Mucosa of stomach (tissue), 1 donor: ENCODE data around the gene KCNQ2.

ENCODE experiments used
- H3K27me3 ChIP-seq: one replicate; pipeline ENCODE4 v1.7.0; 2013; ENCODE audit warnings: mild to moderate bottlenecking, low read length; ENCODE audit not compliant: control insufficient read depth, insufficient read depth
- H3K36me3 ChIP-seq: one replicate; pipeline ENCODE4 v1.7.0; 2013; ENCODE audit warnings: low read length; ENCODE audit not compliant: control insufficient read depth, insufficient read depth
- H3K4me1 ChIP-seq: one replicate; pipeline ENCODE4 v1.7.0; 2013; ENCODE audit warnings: mild to moderate bottlenecking, low read length; ENCODE audit not compliant: control insufficient read depth, insufficient read depth
- H3K4me3 ChIP-seq: one replicate; pipeline ENCODE4 v1.7.0; 2013; ENCODE audit warnings: low read length
- H3K9ac ChIP-seq: one replicate; pipeline ENCODE4 v1.7.0; 2013; ENCODE audit warnings: mild to moderate bottlenecking, low read length, moderate library complexity
- H3K9me3 ChIP-seq: one replicate; pipeline ENCODE4 v1.7.0; 2013; ENCODE audit warnings: mild to moderate bottlenecking, low read length, moderate library complexity; ENCODE audit not compliant: control insufficient read depth
- donor health status: Pancreatic carcinoma.

KCNQ2 gene

DNA sequence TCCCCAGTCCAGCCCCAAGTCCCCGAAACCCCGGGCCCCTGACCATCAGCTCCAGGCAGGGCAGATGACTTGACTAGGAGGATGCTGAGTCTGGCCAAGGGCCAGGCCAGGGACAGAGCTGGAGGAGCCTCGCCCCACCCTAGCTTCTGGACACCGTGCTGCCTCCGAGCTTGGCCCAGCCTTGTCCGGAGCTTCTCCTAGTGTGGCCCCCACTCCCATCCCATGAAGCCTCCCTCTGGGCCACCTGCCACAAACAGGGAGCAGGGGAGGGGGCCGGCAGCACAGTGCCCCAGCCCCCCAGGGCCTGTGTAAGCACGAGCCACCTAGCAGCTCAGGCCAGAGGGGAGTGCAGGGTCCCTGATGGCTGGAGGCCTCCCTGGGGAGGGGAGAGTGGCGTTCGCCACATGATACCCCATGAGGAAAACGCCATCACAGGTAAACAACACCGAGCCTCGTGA, 21.1 kb upstream of the KCNQ2 start:
- Histone ChIP-seq H3K36me3 (no peaks in the 10 kb centered on the region), H3K27me3 (peaks cover 24% of the 10 kb centered on the region), H3K4me1 (peaks cover 9% of the 10 kb centered on the region)

GRCh38 chr20:63492982-63493381, 20.5 kb upstream of the KCNQ2 start:
- H3K27me3 ChIP-seq = peaks cover 20% of the 10 kb centered on the region
- H3K9me3 ChIP-seq = no peaks in the 10 kb centered on the region
- H3K36me3 ChIP-seq = no peaks in the 10 kb centered on the region
- peaks cover 4% of the 10 kb centered on the region for H3K4me1 ChIP-seq
- H3K4me3 ChIP-seq = no peak overlapping the region
- H3K9ac ChIP-seq = no peak overlapping the region

More for the DNA sequence above, 21.1 kb upstream of the KCNQ2 start:
- Histone ChIP-seq H3K4me3 (no peak overlapping the region), H3K9ac (no peak overlapping the region), H3K9me3 (no peaks in the 10 kb centered on the region)

DNA sequence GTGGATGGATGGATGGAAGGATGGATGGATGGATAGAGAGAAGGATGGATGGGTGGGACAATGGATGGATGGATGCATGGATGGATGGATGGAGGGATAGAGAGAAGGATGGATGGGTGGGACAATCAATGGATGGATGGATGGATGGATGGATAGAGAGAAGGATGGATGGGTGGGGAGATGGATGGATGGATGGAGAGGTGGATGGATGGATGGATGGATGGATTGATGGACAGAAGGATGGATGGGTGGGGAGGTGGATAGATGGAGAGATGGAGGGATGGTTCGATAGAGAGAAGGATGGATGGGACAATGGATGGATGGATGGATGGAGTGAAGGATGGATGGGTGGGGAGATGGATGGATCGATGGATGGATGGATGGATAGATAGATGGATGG, 20.1 kb upstream of the KCNQ2 start:
- Histone ChIP-seq H3K4me1 (no peaks in the 10 kb centered on the region), H3K27me3 (peaks cover 20% of the 10 kb centered on the region), H3K9me3 (no peaks in the 10 kb centered on the region), H3K4me3 (no peak overlapping the region), H3K36me3 (no peaks in the 10 kb centered on the region), H3K9ac (no peak overlapping the region)

- H3K4me1 ChIP-seq = no peaks in the 10 kb centered on the region
- H3K9ac ChIP-seq = no peak overlapping the region
- H3K9me3 ChIP-seq = no peaks in the 10 kb centered on the region
- peaks cover 16% of the 10 kb centered on the region for H3K27me3 ChIP-seq
- H3K4me3 ChIP-seq = no peak overlapping the region
- H3K36me3 ChIP-seq = no peaks in the 10 kb centered on the region
These were observed 19.3 kb upstream of the KCNQ2 start for GRCh38 chr20:63491635-63492230.

- Histone ChIP-seq H3K36me3 (no peaks in the 10 kb centered on the region), H3K4me1 (no peaks in the 10 kb centered on the region), H3K4me3 (no peak overlapping the region)
These were observed 18.6 kb upstream of the KCNQ2 start for GRCh38 chr20:63491078-63491477.

GRCh38 chr20:63490416-63490815, 18.0 kb upstream of the KCNQ2 start:
- Histone ChIP-seq H3K9me3 (no peaks in the 10 kb centered on the region), H3K27me3 (peaks cover 15% of the 10 kb centered on the region), H3K36me3 (no peaks in the 10 kb centered on the region), H3K9ac (no peak overlapping the region), H3K4me1 (no peaks in the 10 kb centered on the region), H3K4me3 (no peak overlapping the region)

More at GRCh38 chr20:63491078-63491477, 18.6 kb upstream of the KCNQ2 start:
- Histone ChIP-seq H3K9ac (no peak overlapping the region), H3K9me3 (no peaks in the 10 kb centered on the region), H3K27me3 (peaks cover 13% of the 10 kb centered on the region)

GRCh38 chr20:63488315-63489251, 16.1 kb upstream of the KCNQ2 start:
- Histone ChIP-seq H3K4me3 (no peak overlapping the region), H3K27me3 (peaks cover 27% of the 10 kb centered on the region), H3K9me3 (no peaks in the 10 kb centered on the region), H3K9ac (no peak overlapping the region), H3K36me3 (no peaks in the 10 kb centered on the region), H3K4me1 (no peaks in the 10 kb centered on the region)

DNA sequence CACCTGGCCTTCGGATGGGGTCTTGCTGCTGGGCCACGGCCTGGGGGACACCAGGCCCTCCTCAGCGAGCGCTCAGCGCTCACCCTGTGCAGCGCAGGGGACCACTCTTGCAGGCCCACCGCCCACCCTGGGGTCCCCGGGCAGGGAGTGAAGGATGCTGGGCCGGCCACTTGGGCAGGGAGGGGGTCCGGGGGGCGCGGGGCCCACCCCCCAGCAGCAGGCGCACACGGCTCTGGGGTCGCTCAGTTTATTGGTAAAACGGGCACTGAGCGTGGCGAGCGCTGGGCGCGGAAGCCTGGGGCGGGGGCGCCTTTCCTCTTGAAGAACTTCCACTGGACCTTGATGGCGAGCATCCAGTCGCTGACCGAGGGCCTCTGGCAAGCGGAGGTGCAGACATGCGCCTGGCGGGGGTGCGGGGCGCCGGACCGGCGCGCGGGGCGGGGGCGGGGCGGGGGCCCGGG, 15.4 kb upstream of the KCNQ2 start:
- Histone ChIP-seq H3K27me3 (peaks cover 30% of the 10 kb centered on the region), H3K9ac (no peak overlapping the region), H3K4me3 (no peak overlapping the region), H3K9me3 (no peaks in the 10 kb centered on the region), H3K4me1 (no peaks in the 10 kb centered on the region), H3K36me3 (no peaks in the 10 kb centered on the region)

DNA sequence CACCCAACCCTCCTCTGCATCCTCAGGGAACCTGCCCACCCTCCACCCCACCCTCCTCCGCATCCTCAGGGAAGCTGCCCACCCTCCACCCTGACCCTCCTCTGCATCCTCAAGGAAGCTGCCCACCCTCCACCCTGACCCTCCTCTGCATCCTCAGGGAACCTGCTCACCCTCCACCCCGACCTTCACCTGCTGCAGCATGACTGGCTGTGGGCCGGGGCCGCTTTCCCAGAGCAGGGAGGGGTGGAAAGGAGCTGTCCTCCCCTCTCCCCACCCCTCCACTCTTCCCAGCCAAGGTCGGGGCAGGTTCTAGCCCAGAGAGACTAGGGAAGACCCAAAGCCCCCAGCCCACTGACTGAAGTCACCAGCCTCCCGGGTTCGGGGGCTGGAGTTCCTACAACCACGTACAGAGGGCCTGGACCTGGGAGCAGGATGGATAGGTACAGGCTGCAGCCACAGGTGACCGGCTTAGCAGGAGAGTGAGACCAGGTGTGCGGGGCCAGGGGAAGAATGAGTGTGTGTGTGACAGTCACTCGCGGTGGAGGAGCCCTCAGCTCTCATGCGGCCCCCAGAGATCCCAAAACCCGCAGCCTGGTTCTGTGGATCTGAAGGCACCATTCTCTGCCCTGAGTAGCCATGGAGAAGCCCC, 14.8 kb upstream of the KCNQ2 start:
- H3K4me1 ChIP-seq = no peaks in the 10 kb centered on the region
- H3K27me3 ChIP-seq = peaks cover 35% of the 10 kb centered on the region
- H3K4me3 ChIP-seq = no peak overlapping the region
- no peaks in the 10 kb centered on the region for H3K36me3 ChIP-seq
- H3K9ac ChIP-seq = no peak overlapping the region
- no peaks in the 10 kb centered on the region for H3K9me3 ChIP-seq

GRCh38 chr20:63486300-63486855, 13.9 kb upstream of the KCNQ2 start:
- H3K27me3 ChIP-seq = peaks cover 39% of the 10 kb centered on the region
- no peaks in the 10 kb centered on the region for H3K36me3 ChIP-seq
- no peaks in the 10 kb centered on the region for H3K4me1 ChIP-seq
- no peak overlapping the region for H3K4me3 ChIP-seq
- H3K9ac ChIP-seq = no peak overlapping the region
- H3K9me3 ChIP-seq = no peaks in the 10 kb centered on the region

DNA sequence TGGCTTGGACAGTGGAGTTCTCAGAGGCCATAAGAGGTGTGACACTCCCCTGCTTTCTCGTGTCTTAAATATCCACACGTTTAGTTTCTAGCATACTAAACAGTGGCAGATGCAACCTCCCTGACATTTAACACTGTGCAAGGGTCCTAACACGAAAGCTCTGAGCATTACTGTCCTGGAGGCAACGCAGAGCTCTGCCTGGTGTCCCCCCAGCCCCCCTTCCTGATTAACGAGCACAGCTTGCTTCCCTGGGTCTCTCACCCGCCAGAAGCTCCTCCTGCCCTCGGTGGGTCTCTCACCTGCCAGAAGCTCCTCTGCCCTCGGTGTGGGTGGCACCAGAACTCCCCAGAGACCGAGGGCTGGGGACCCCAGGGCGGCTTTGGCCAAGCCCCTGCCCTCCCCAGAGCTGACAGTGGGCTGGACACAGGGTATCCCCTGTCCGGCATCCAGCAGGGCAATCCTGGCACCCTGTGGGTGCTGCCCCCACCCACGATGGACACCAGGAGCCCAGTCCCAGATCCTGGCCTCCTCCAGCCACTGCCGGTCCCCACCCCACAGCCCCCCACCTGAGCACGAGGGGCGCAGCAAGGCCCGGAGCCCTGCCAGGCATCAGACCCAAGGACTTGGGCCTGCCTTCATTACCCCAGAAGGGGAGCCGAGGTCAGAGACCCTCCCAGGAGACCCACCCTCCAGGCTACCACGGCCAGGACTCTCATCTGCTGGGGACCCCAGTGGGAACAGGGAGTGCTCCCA, 12.4 kb upstream of the KCNQ2 start:
- Histone ChIP-seq H3K27me3 (peaks cover 45% of the 10 kb centered on the region), H3K4me1 (peaks cover 2% of the 10 kb centered on the region), H3K4me3 (no peak overlapping the region), H3K9ac (no peak overlapping the region), H3K36me3 (no peaks in the 10 kb centered on the region), H3K9me3 (no peaks in the 10 kb centered on the region)
